NCI-H2029 treated with DMSO at 0.1 percent for 48 hours (cell line): Measurements from ENCODE around the gene SP9.

Experiments used
- DNase-seq: peaks from one replicate; lab custom pipeline; 2025; lab: John Stamatoyannopoulos, UW

Gene SP9

GRCh38 chr2:174334781-174335251 lies at the start of gene SP9:
TSS of gene SP9 (plus strand) at chr2:174334954. CDS start at chr2:174335093, 139 bp downstream.
- no peak for DNase-seq

GRCh38 chr2:174286172-174286571 lies 48.6 kb upstream of the SP9 start:
- no peak for DNase-seq

- DNase-seq: no peak
Observed at GRCh38 chr2:174292908-174293307, 41.8 kb upstream of the SP9 start.

GRCh38 chr2:174300114-174300513 lies 34.6 kb upstream of the SP9 start:
- no peak for DNase-seq

- no peak for DNase-seq
Observed at GRCh38 chr2:174312581-174313234, 22.0 kb upstream of the SP9 start.

- DNase-seq: no peak
Observed at GRCh38 chr2:174322149-174322548, 12.6 kb upstream of the SP9 start.

- no peak for DNase-seq
Observed at GRCh38 chr2:174322746-174323145, 12.0 kb upstream of the SP9 start.

GRCh38 chr2:174324530-174324929 lies 10.2 kb upstream of the SP9 start:
- DNase-seq: no peak

GRCh38 chr2:174325373-174326160 lies 9.2 kb upstream of the SP9 start:
- DNase-seq: no peak

- no peak for DNase-seq
Observed at GRCh38 chr2:174326161-174327020, 8.4 kb upstream of the SP9 start.

- no peak for DNase-seq
Observed at GRCh38 chr2:174327021-174327840, 7.5 kb upstream of the SP9 start.

- no peak for DNase-seq
Observed at GRCh38 chr2:174327841-174328113, 7.0 kb upstream of the SP9 start.

- no peak for DNase-seq
Observed at GRCh38 chr2:174328114-174328960, 6.4 kb upstream of the SP9 start.

GRCh38 chr2:174328961-174329715 lies 5.6 kb upstream of the SP9 start:
- DNase-seq: no peak

GRCh38 chr2:174330945-174331594 lies 3.7 kb upstream of the SP9 start:
- DNase-seq: no peak

GRCh38 chr2:174331595-174332216 lies 3.0 kb upstream of the SP9 start:
- no peak for DNase-seq

GRCh38 chr2:174332217-174332963 lies 2.4 kb upstream of the SP9 start:
- no peak for DNase-seq

GRCh38 chr2:174333017-174333371 lies 1.8 kb upstream of the SP9 start:
- no peak for DNase-seq
